RKO (cell line): ENCODE measurements around the gene PLXNA4.
A peak's percentile ranks its signal among the peaks of the same experiment; 100 is the strongest.
"Not testable (repeated sequence)": the region's sequence is repeated elsewhere in the genome, so short reads cannot be mapped to it uniquely, and the experiment has no call there.

Experiments
- DNase-seq: peaks from one replicate; pipeline ENCODE4 v3.0.0-alpha.2; 2016; ENCODE audit warnings: low spot score

Gene PLXNA4, protein sequence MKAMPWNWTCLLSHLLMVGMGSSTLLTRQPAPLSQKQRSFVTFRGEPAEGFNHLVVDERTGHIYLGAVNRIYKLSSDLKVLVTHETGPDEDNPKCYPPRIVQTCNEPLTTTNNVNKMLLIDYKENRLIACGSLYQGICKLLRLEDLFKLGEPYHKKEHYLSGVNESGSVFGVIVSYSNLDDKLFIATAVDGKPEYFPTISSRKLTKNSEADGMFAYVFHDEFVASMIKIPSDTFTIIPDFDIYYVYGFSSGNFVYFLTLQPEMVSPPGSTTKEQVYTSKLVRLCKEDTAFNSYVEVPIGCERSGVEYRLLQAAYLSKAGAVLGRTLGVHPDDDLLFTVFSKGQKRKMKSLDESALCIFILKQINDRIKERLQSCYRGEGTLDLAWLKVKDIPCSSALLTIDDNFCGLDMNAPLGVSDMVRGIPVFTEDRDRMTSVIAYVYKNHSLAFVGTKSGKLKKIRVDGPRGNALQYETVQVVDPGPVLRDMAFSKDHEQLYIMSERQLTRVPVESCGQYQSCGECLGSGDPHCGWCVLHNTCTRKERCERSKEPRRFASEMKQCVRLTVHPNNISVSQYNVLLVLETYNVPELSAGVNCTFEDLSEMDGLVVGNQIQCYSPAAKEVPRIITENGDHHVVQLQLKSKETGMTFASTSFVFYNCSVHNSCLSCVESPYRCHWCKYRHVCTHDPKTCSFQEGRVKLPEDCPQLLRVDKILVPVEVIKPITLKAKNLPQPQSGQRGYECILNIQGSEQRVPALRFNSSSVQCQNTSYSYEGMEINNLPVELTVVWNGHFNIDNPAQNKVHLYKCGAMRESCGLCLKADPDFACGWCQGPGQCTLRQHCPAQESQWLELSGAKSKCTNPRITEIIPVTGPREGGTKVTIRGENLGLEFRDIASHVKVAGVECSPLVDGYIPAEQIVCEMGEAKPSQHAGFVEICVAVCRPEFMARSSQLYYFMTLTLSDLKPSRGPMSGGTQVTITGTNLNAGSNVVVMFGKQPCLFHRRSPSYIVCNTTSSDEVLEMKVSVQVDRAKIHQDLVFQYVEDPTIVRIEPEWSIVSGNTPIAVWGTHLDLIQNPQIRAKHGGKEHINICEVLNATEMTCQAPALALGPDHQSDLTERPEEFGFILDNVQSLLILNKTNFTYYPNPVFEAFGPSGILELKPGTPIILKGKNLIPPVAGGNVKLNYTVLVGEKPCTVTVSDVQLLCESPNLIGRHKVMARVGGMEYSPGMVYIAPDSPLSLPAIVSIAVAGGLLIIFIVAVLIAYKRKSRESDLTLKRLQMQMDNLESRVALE (N-terminal part only)

GRCh38 chr7:132575982-132576720 lies at the start of gene PLXNA4:
Gene PLXNA4 (minus strand): TSS chr7:132576470. CDS start chr7:132508693, 67,777 bp downstream.
- no peak for DNase-seq

DNA sequence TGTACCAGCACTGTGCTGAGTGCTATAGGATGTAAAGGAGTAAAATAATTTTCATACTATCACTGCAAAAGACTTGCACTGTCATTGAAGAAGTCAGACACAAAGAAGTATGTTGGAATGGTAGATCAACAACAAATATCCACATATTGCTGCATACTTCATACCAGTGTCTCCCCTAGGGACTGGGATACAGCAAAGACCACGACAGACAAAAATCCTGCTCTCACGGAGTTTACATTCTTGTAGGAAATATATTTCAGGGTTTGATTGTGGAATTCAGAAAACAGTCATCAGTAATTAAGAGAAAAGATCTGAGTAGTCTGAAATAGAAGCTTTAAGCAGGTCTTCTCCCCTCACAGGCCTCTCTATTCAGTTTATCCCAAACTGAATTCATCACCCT lies 49.4 kb upstream of the PLXNA4 start:
- no peak for DNase-seq

GRCh38 chr7:132622081-132622480 lies 45.8 kb upstream of the PLXNA4 start:
- no peak for DNase-seq

DNA sequence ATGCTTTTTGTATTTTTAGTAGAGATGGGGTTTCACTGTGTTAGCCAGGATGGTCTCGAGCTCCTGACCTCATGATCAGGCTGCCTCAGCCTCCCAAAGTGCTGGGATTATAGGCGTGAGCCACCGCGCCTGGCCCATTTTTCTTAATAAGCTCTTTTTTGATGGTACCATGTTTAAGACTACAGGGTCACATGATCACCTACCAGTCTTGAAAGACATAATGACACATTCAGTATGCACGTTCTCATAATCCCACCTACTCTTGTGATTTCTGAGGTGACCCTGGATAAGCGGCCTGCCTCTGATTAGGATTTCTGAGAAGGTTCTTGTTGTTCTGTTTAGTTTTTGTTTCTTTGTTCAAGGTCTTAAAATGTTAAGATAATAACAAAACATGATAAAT lies 43.7 kb upstream of the PLXNA4 start:
- DNase-seq: no peak

DNA sequence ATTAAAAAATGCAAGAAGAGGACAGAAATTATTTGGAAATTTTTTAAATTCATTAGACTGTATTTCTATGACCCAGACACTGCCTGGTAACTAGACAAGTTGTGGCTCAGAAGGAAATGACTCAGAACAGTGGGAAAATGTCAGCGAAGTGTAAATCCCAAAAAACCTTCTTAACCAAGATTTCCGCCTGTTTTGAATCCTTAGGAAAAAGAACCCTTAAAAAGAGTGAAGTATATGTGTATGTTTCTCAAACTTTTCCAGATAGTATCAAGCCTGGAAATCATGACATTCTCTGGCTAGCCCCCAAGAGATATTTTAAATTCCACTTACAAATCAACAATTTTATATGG lies 42.7 kb upstream of the PLXNA4 start:
- peak; percentile 31 for DNase-seq

DNA sequence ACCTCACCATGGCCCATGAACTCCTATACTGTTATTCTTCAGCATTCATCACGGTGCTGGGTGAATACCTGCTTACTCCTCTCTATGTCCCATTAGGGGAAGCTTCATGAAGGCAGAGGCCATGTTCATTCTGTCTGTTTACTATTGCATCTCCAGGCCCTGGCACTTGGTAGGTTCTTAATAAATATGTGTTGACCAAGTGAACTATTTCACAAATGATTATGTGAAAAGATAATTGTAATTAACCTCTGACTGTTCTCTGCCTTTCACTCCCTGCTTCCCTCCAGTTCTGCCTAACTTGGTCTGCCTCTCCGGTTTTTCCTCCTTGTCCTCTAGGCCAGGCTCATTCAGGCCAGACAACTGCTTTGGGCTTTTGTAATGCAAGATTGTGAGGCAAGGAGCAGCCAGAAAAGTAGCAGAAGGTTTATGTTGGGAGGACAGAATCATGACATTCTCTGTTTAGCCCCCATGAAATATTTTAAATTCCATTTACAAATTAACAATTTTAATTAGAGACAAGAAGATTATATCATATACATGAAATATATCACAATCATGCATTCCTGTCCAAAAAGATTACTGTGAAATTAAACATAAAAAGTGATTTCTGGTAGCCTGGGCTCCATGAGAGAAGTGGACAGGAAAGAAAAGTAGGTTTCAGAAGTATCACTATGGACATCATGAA lies 42.1 kb upstream of the PLXNA4 start:
- no peak for DNase-seq

GRCh38 chr7:132614428-132615318 lies 38.4 kb upstream of the PLXNA4 start:
- DNase-seq: no peak

DNA sequence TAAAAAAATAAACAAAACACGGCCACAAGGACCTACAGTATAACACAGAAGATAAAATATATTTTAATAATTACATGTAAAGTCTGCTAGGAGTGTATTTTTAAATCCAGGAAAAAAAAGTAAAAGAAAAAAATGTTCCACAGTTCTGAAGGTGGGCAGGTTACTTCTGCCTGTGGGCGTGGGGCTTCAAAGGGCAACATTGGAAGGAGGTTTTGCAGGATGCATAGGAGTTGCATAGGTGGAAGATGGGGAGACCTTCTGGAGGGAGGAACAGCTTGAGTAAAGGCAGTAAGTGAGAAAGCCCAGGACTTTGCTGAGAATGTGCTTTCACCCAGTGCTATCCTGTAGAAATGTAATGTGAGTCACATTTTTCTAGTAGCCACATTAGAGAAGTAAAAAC lies 37.5 kb upstream of the PLXNA4 start:
- DNase-seq: no peak

DNA sequence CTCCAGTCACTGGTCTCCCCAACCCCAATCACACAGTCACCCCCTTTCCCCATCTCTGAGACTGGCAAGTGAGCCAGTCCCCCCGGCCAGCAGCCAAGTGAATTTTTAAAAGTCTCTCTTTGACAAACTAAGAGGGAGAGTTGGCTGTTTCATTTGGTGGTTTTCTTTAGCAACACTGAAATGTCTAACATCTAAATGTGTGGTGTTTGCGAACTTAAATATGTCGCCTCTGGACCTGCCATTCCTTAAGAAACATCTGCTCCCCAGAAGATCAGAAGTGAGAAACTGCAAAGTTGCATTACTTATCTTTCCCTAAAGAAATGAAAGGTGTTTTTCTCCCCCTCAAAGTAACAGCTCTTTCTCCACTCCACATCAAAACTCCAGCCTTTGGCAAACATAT lies 34.7 kb upstream of the PLXNA4 start:
- DNase-seq: no peak

GRCh38 chr7:132609906-132610520 lies 33.7 kb upstream of the PLXNA4 start:
- DNase-seq: no peak

DNA sequence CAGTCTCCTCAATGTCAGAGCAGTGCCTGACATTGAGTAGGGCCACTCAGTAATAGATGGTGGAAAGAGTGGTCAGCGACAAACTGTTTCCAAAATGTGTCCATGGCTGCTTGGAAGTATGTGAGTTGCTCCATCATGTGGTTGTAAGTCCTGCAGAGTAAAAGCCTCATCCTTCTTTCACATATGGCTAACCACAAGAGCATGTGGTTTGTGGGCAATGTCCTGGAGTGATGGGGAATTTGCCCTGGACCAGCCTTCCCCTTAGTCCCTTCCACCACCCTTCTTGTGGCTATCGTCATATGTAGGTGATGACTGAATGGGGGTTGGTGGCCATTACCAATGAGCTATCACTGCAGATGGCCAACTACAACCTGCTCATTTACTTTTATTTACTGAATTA lies 33.0 kb upstream of the PLXNA4 start:
- DNase-seq: no peak

DNA sequence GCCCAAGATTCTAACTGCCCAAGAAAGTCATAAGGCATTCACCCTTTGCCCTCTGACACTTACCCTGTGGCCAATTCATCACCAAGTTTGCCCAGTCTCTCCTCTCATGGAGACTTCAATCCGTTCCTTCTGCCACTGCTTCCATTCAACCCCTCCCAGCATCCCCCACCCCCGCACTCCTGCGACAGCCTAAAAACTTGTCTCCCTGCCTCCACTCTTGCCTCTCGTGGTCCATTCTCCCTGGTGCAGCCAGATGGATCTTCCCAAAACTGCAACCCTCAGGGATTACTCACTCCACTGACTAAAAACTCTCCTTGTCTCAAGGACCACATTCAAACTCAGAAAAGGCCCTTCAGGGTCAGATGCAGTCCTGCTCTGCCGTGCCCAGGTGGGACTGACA lies 32.3 kb upstream of the PLXNA4 start:
- no peak for DNase-seq

DNA sequence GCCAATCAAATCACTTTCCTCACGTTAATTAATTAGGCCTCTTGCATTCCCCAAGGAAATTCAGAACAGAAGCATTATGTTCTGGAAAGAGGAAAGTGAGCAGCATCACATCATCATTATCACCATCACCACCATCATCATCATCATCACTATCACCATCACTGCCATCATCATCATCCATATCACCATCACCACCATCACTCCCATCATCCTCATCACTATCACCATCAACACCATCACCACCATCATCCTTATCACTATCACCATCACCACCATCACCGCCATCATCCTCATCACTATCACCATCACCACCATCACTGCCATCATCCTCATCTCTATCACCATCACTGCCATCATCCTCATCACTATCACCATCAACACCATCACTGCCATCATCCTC lies 31.4 kb upstream of the PLXNA4 start:
- no peak for DNase-seq

- no peak for DNase-seq
These were observed 27.9 kb upstream of the PLXNA4 start for GRCh38 chr7:132604121-132604520.

GRCh38 chr7:132603220-132603833 lies 27.1 kb upstream of the PLXNA4 start:
- DNase-seq: no peak

- no peak for DNase-seq
These were observed 25.5 kb upstream of the PLXNA4 start for GRCh38 chr7:132601783-132602182.

- no peak for DNase-seq
These were observed 20.3 kb upstream of the PLXNA4 start for GRCh38 chr7:132596588-132596987.

DNA sequence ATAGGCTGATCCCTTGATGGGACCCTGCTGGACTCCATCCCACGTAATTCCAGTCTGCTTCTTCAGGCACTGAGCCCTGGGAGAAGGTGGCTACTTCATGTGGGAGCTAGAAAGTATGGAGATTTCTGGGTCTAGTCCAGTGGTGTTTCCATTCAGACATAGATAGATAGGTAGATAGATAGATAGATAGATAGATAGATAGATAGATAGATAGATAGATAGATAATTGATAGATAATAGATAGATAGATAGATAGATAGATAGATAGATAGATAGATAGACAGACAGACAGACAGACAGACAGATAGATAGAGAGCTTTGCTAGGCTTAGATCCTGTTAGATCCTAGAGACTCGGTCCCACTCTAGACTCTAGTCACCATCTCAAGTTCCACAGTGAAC lies 18.5 kb upstream of the PLXNA4 start:
- DNase-seq: not testable (repeated sequence)

- no peak for DNase-seq
These were observed 16.7 kb upstream of the PLXNA4 start for GRCh38 chr7:132592936-132593335.
